ENCODE data around the gene TCEAL5. TPM values are rescaled to one million over a fixed set of nuclear protein-coding genes. Genes with fewer than 3 reads are reported as not detected.
"Not testable (repeated sequence)": the region's sequence is repeated elsewhere in the genome, so short reads cannot be mapped to it uniquely, and the experiment has no call there.

The TCEAL5 gene
- total RNA-seq, 1 donor from 2014 or later = not detected

- peaks cover 11% of the 10 kb centered on the region for H3K36me3 Mint-ChIP-seq (ENCODE audit: low read depth)
- H3K4me1 Mint-ChIP-seq = peaks cover 14% of the 10 kb centered on the region
- DNase-seq = peak; percentile 80
- intact Hi-C loops (cut with micrococcal nuclease) = loop anchor here (2.0 kb wide), 1 partner anchor 39 kb away; the partner anchor contains the start of gene BEX4
- H3K27me3 Mint-ChIP-seq = peaks cover 4% of the 10 kb centered on the region
- peak overlapping the region; percentile 98 for H3K4me3 Mint-ChIP-seq
- no peaks in the 10 kb centered on the region for H3K9me3 Mint-ChIP-seq
- H3K27ac Mint-ChIP-seq = peak overlapping the region; percentile 96
These were observed 22.3 kb downstream of the TCEAL5 start for GRCh38 chrX:103254171-103254824.

DNA sequence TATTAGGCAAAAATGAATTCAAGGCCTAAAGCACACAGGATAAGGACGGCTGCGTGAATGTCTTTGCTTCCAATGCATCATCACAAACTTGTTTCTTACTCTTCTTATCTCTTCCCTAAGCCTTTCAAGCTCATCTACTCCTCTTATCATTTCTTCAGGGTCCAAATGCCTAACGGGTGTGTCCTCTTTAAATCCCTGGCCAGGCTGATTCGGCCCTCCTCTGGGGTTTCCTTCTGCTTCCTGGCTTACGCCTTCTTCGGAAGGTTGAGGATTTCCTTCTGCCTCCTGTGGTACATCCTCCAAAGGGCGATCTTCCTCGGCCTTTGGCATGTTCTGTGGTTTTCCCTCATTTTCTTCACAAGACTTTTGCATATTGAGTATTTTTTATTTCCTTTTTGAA, 22.9 kb downstream of the TCEAL5 start:
- H3K4me1 Mint-ChIP-seq = peaks cover 14% of the 10 kb centered on the region
- no peak for DNase-seq
- H3K9me3 Mint-ChIP-seq = no peaks in the 10 kb centered on the region
- H3K36me3 Mint-ChIP-seq (ENCODE audit: low read depth) = peaks cover 11% of the 10 kb centered on the region
- H3K27me3 Mint-ChIP-seq = peaks cover 4% of the 10 kb centered on the region
- H3K4me3 Mint-ChIP-seq = peak overlapping the region; percentile 98
- intact Hi-C loops (cut with micrococcal nuclease) = loop anchor here (2.0 kb wide), 1 partner anchor 39 kb away; the partner anchor contains the start of gene BEX4
- H3K27ac Mint-ChIP-seq = no peak overlapping the region

DNA sequence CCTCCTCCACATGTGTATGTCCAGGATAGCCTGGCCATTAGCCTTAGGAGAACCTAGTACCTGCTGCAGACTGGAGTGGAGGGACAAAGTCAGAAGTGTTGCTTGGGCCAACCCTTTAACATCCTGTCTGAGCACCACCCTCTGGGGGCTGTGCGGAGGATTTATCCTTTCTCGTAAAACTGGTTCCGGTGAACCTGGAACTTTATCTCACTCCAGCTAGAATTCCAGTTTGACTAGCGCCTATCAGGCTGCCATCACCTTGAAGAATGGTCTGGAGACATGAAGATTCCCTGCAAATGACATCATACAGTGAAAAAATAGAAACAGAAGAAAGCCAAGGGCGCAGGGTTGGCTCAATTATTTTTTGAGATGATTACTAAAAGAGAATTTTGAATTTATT, 25.6 kb downstream of the TCEAL5 start:
- no peak overlapping the region for H3K27ac Mint-ChIP-seq
- no peak overlapping the region for H3K4me3 Mint-ChIP-seq
- H3K27me3 Mint-ChIP-seq = peaks cover 4% of the 10 kb centered on the region
- no peaks in the 10 kb centered on the region for H3K9me3 Mint-ChIP-seq
- peaks cover 14% of the 10 kb centered on the region for H3K4me1 Mint-ChIP-seq
- DNase-seq = no peak
- intact Hi-C loops (cut with micrococcal nuclease) = no loop called here
- peaks cover 11% of the 10 kb centered on the region for H3K36me3 Mint-ChIP-seq (ENCODE audit: low read depth)

GRCh38 chrX:103249805-103250204, 26.7 kb downstream of the TCEAL5 start:
- Mint-ChIP-seq H3K9me3 (no peaks in the 10 kb centered on the region), H3K27ac (no peak overlapping the region), H3K27me3 (peaks cover 4% of the 10 kb centered on the region), H3K4me3 (no peak overlapping the region), H3K4me1 (peaks cover 9% of the 10 kb centered on the region), H3K36me3 (ENCODE audit: low read depth) (peaks cover 11% of the 10 kb centered on the region)
- DNase-seq = no peak
- intact Hi-C loops (cut with micrococcal nuclease) = no loop called here

DNA sequence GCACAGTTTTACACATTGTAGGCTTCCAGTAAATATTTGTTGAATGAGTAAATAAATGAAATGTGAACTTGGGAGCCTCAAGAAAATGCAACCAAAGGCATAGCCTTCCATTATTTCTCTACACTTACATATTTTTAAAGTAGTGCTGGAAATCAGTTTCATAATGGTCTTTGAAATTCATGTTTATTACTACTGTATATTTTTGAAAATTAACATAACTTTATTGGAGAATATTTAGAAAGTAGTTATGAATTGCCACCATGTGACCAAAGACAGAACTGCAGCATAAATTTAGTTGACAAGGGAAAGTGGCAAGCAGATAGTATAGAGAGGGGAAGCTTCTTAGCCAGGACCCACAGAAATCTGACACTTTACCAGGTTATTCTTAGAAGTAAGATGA, 28.0 kb downstream of the TCEAL5 start:
- intact Hi-C loops (cut with micrococcal nuclease) = loop anchor here (1.0 kb wide), 1 partner anchor 37 kb away; no protein-coding TSS in a partner anchor
- peaks cover 4% of the 10 kb centered on the region for H3K4me1 Mint-ChIP-seq
- H3K36me3 Mint-ChIP-seq (ENCODE audit: low read depth) = peaks cover 4% of the 10 kb centered on the region
- peak; percentile 61 for DNase-seq
- H3K9me3 Mint-ChIP-seq = no peaks in the 10 kb centered on the region
- no peak overlapping the region for H3K4me3 Mint-ChIP-seq
- H3K27me3 Mint-ChIP-seq = peaks cover 4% of the 10 kb centered on the region
- H3K27ac Mint-ChIP-seq = no peak overlapping the region

- no peak for DNase-seq
- peaks cover 7% of the 10 kb centered on the region for H3K27me3 Mint-ChIP-seq
- intact Hi-C loops (cut with micrococcal nuclease) = no loop called here
- H3K36me3 Mint-ChIP-seq (ENCODE audit: low read depth) = no peaks in the 10 kb centered on the region
- no peak overlapping the region for H3K4me3 Mint-ChIP-seq
- H3K27ac Mint-ChIP-seq = no peak overlapping the region
- H3K9me3 Mint-ChIP-seq = no peaks in the 10 kb centered on the region
- H3K4me1 Mint-ChIP-seq = no peaks in the 10 kb centered on the region
These were observed 36.4 kb downstream of the TCEAL5 start for GRCh38 chrX:103240155-103240554.

DNA sequence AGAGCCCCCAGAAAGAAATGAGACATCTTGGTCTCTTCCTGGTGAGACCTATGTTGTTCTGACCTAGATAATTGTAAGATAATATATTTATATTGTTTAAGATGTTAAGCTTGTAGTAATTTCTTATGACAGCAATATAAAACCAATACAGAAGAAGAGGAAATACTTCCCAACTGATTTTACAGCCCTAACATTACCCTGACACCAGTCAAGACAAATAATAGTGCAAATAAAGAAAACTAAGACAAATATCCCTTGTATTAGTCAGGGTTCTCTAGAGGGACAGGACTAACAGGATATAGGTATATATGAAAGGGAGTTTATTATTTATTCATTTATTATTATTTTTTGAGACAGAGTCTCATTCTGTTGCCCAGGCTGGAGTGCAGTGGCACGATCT, 40.3 kb downstream of the TCEAL5 start:
- Mint-ChIP-seq H3K9me3 (no peaks in the 10 kb centered on the region), H3K27me3 (peaks cover 2% of the 10 kb centered on the region), H3K4me1 (no peaks in the 10 kb centered on the region), H3K27ac (no peak overlapping the region), H3K36me3 (ENCODE audit: low read depth) (no peaks in the 10 kb centered on the region), H3K4me3 (no peak overlapping the region)
- intact Hi-C loops (cut with micrococcal nuclease) = no loop called here
- no peak for DNase-seq

DNA sequence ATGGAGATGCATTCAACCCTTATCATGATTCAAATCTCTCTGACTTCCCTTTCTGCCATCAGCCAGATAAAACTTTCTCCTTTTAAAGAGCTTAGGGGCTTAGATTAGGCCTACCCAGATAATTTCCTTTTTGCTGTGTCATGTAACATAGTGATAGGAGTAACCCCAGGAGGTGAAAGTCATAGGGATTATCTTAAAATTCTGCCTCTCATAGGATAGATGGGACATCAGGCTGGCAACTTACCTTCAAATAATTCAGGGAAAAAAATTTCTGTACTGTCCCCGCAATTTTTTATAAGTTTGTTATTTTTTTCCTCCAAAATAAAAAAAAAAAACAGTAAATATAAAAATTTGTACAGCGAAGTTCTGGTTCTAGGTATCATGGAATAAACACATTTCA, 40.9 kb downstream of the TCEAL5 start:
- H3K27me3 Mint-ChIP-seq; H3K4me1 Mint-ChIP-seq; intact Hi-C loops (cut with micrococcal nuclease); DNase-seq; H3K9me3 Mint-ChIP-seq; H3K36me3 Mint-ChIP-seq (ENCODE audit: low read depth); H3K27ac Mint-ChIP-seq; H3K4me3 Mint-ChIP-seq: not testable (repeated sequence)

- peaks cover 3% of the 10 kb centered on the region for H3K27me3 Mint-ChIP-seq
These were observed 41.7 kb downstream of the TCEAL5 start for GRCh38 chrX:103234869-103235268.

GRCh38 chrX:103233263-103233662, 43.3 kb downstream of the TCEAL5 start:
- H3K27me3 Mint-ChIP-seq = peaks cover 5% of the 10 kb centered on the region
- H3K27ac Mint-ChIP-seq = no peak overlapping the region
- no peak overlapping the region for H3K4me3 Mint-ChIP-seq
- DNase-seq = no peak
- no peaks in the 10 kb centered on the region for H3K36me3 Mint-ChIP-seq (ENCODE audit: low read depth)
- intact Hi-C loops (cut with micrococcal nuclease) = no loop called here
- H3K4me1 Mint-ChIP-seq = no peaks in the 10 kb centered on the region
- H3K9me3 Mint-ChIP-seq = no peaks in the 10 kb centered on the region

More at GRCh38 chrX:103234869-103235268, 41.7 kb downstream of the TCEAL5 start:
- intact Hi-C loops (cut with micrococcal nuclease) = no loop called here
- no peaks in the 10 kb centered on the region for H3K36me3 Mint-ChIP-seq (ENCODE audit: low read depth)
- no peaks in the 10 kb centered on the region for H3K9me3 Mint-ChIP-seq
- H3K27ac Mint-ChIP-seq = no peak overlapping the region
- H3K4me1 Mint-ChIP-seq = no peaks in the 10 kb centered on the region
- no peak overlapping the region for H3K4me3 Mint-ChIP-seq
- no peak for DNase-seq

GRCh38 chrX:103225918-103226317, 50.6 kb downstream of the TCEAL5 start:
- peaks cover 35% of the 10 kb centered on the region for H3K27me3 Mint-ChIP-seq
- H3K4me1 Mint-ChIP-seq; intact Hi-C loops (cut with micrococcal nuclease); H3K9me3 Mint-ChIP-seq; DNase-seq; H3K36me3 Mint-ChIP-seq (ENCODE audit: low read depth); H3K27ac Mint-ChIP-seq; H3K4me3 Mint-ChIP-seq: not testable (repeated sequence)

Other genes starting within 250 kb of the TCEAL5 start
- gene BEX1, start 212.6 kb downstream of the TCEAL5 start, total RNA-seq = not detected in 2 replicates
- not detected in 2 replicates for gene NXF3, start 183.6 kb downstream of the TCEAL5 start, total RNA-seq
- gene BEX4, start 61.6 kb downstream of the TCEAL5 start, total RNA-seq = 4.2 and 5.9 TPM in 2 replicates
- 22.1 and 23.5 TPM in 2 replicates for gene TCEAL8, start 21.6 kb downstream of the TCEAL5 start, total RNA-seq
- 3.4 and 3.6 TPM in 2 replicates for gene BEX2, start 34.2 kb upstream of the TCEAL5 start, total RNA-seq
- gene TCEAL7, start 53.5 kb upstream of the TCEAL5 start, total RNA-seq = not detected in 2 replicates
- gene TCEAL9, start 79.8 kb upstream of the TCEAL5 start, total RNA-seq = 0.37 and 0.38 TPM in 2 replicates
- gene BEX3, start 99.8 kb upstream of the TCEAL5 start, total RNA-seq = 3.3 and 4.5 TPM in 2 replicates
- 0.16 and 0.21 TPM in 2 replicates for gene RAB40A, start 242.7 kb upstream of the TCEAL5 start, total RNA-seq

Measured in activated CD4-positive, alpha-beta T cell treated with anti-CD3 and anti-CD28 coated beads, Interleukin-2, amount 10 ng/mL, durations not matched to agents 24 days and 14 days (primary cell).